GM12873 (cell line): ENCODE data around the gene GLB1L2.

ENCODE experiments used
- TF ChIP-seq, protein P1 (sequence below): IDR thresholded peaks from 2 replicates; pipeline ENCODE4 v1.5.1; 2012; ENCODE audit warnings: low read depth, mild to moderate bottlenecking, moderate library complexity, low read length, control low read depth; ENCODE audit not compliant: insufficient read depth; ENCODE audit errors: missing control alignments

Gene GLB1L2

GRCh38 chr11:134367781-134368180 is 36.0 kb downstream of the GLB1L2 start:
- TF ChIP-seq, protein P1, sequence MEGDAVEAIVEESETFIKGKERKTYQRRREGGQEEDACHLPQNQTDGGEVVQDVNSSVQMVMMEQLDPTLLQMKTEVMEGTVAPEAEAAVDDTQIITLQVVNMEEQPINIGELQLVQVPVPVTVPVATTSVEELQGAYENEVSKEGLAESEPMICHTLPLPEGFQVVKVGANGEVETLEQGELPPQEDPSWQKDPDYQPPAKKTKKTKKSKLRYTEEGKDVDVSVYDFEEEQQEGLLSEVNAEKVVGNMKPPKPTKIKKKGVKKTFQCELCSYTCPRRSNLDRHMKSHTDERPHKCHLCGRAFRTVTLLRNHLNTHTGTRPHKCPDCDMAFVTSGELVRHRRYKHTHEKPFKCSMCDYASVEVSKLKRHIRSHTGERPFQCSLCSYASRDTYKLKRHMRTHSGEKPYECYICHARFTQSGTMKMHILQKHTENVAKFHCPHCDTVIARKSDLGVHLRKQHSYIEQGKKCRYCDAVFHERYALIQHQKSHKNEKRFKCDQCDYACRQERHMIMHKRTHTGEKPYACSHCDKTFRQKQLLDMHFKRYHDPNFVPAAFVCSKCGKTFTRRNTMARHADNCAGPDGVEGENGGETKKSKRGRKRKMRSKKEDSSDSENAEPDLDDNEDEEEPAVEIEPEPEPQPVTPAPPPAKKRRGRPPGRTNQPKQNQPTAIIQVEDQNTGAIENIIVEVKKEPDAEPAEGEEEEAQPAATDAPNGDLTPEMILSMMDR, result no peak

DNA sequence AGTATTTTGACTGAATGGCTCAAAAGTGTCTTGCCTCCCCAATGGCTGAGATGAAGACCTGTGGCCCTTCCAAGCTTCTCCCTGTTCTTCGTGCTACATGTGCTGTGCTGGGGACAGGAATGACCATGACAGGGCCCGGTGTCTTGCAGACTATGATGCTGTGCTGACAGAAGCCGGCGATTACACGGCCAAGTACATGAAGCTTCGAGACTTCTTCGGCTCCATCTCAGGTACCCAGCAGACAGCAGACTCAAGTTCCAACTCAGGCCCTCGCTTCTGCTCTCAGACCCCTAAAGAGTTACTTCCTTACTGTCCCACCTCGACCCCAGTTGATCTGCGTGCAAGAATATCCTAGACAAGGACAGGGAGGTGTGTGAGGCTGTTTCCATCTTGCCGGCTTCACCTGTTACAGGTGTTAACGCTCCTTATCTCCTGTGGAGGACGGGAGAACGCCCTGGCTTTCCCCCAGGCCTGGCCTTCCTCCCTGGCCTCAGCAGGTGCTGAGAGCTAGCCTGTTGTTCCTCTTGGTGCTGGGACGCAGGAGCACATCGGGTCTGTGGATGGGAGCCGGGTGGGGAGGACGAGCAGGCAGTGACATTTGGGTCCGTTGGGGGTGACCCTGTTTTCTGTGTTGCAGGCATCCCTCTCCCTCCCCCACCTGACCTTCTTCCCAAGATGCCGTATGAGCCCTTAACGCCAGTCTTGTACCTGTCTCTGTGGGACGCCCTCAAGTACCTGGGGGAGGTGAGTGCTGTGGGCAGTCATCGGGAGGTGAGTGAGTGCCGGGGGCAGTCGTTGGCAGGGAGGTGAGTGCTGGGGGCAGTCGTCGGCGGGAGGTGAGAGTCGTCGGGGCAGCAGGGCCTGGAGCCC is 38.1 kb downstream of the GLB1L2 start:
- TF ChIP-seq, protein P1, result no peak

GRCh38 chr11:134370526-134371435 is 39.0 kb downstream of the GLB1L2 start:
- TF ChIP-seq, protein P1, result no peak

GRCh38 chr11:134371436-134372185 is 39.8 kb downstream of the GLB1L2 start:
- TF ChIP-seq, protein P1, result no peak

GRCh38 chr11:134372536-134372935 is 40.7 kb downstream of the GLB1L2 start:
- TF ChIP-seq, protein P1, result no peak

- TF ChIP-seq, protein P1, result no peak
Observed at GRCh38 chr11:134372961-134373360, 41.2 kb downstream of the GLB1L2 start.

GRCh38 chr11:134373591-134374052 is 41.8 kb downstream of the GLB1L2 start:
- TF ChIP-seq, protein P1, result no peak
